ENCODE results near the gene VPS26C.

The VPS26C gene

DNA sequence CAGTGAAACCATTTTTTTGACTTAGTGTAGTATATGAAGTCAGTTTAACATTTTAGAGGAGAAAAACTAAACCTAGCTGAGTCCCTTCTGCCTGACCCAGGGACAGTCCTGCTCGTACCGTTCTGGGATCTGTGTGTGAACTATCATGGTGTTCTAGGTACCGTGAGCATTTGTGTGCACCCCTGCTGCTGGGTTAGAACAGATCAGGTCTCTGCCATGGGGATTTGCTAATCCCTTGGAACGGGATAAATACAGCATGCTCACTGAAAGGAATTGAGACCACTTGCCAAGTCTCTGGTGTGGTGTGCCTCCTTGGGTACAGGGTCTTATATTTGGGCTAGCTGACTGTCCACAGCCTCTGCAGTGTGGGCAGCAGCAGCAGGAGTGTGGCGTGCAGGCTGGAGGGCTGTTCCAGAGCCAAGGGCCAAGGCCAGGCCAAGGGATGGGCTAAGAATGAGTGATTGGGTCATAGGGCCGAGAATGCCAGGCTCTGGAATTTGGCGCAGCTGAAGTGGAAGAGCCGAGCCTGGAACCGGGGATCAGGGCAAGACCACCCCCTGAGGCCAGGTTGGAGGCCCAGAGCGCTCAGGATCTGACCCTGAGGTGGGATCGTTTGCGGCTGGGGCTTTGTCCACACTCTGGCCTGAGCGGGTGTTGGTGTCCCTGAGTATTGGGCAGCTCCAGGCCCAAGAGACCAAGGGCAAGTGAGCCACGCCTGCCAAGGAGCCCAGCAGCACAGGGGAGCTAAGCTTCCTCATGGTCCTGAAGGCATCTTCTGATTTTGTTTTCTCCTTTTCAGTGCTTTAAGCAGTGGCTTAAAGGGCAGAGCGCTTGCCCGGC is 66.3 kb downstream of the VPS26C start:
- no peak for DNase-seq (ENCODE audit: low spot score)

DNA sequence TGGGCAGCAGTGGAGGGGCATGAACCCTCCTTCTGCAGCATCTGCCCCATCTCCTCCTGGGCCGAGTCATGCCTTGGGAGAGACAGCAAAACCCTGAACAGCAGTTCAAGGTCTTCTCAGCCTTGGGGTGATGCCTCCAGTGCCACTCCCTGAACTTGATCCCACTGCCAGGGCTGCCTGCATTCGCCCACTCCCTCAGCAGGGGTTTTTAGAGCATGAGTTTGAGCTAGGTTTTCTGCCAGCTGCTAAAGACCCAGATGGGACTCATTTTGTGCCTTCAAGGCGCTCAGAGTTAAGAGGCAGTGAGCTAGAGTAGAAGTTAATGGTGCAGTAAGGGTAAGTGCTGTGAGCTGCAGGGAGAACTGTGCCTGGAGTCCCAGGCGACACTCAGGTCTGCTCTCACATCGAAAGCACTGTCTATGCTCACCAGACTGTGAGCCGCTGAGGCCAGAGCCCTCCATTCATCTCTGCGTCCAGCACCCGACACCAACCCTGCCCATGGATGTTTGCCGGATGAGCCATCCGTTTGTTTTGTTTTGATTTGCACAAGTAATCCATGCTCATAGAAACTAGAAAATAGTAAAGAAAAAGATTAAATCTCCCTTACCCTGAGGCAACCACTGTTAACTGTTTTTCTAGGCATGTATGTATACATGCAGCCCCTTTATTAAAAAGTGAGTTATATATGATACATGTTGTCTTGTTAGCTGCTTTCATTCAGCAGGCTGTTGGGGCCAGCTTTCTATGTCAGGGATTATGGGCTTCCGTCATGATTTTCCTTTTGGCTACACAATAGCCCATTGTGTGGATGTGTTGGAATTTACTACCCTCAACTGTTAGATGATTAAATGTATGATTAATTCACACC is 67.8 kb downstream of the VPS26C start:
- DNase-seq (ENCODE audit: low spot score), result no peak

DNA sequence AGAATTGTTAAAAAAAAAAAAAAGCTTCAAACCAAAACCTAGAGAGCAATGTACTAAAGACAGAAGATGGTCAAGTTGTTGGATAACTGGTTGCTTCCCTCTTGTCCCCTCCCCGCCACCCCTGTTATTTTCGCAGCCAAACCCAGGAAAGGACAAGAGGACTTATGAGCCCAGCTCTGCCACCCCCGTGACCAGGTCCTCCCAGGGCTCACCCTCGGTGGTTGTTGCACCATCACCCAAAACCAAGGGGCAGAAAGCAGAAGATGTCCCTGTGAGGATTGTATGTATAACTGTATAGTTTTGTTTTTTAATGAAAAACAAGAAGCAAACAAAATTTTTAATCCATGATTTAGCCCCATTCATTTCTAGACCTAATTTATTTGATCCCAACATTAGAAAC is 69.4 kb downstream of the VPS26C start:
- DNase-seq (ENCODE audit: low spot score), result no peak

DNA sequence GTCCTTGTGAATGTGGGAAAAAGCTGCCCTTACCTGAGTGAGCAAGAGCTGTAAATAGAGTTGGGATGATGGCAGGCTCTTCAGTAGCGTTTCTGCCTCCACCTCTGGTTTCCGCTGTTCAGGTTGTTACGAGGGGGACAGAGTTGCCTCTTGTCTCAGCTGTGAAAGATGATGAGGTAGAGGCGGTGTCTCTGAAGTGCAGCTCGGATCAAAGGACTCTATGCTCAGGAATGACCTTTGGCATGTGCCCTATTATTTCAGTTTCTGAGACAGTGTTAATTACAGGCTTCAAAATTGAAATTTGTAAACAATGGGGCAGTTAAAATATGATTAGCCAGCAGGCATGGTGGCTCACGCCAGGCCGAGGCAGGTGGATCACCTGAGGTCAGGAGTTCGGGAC is 70.3 kb downstream of the VPS26C start:
- DNase-seq (ENCODE audit: low spot score), result no peak

DNA sequence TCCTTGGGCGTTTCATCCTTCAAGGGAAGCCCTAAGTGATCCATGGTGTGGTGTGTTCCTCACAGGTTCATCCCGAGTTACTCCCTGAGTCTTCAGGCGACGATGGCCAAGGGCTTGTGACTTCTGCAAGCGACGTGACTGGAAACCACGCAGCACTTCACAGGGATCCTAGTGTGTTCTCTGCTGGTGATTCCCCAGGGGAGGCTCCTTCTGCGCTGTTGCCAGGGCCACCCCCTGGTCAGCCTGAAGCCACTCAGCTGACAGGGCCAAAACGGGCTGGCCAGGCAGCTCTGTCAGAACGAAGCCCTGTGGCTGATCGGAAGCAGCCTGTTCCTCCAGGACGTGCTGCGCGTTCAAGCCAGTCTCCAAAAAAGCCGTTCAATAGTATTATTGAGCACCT is 71.5 kb downstream of the VPS26C start:
- DNase-seq (ENCODE audit: low spot score), result no peak

DNA sequence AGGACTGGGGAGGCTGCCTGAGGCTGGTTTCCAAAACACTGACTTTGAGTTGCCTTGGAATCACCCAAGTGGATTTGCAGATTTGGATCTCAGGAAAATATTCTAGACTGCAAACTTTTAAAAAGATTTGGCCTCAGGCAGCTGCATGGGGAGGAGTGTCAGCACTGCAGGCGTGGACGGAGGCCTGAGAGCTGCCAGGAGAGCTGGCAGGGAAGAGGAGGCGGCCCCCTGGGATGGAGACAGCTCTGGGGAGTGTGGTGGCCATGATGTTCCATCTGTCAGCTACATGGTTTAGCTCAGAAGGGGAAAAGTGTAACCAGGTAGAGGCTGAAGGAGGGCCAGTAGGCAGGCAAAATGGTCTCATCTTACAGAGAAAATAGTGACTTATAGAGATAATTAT is 72.1 kb downstream of the VPS26C start:
- DNase-seq (ENCODE audit: low spot score), result no peak

DNA sequence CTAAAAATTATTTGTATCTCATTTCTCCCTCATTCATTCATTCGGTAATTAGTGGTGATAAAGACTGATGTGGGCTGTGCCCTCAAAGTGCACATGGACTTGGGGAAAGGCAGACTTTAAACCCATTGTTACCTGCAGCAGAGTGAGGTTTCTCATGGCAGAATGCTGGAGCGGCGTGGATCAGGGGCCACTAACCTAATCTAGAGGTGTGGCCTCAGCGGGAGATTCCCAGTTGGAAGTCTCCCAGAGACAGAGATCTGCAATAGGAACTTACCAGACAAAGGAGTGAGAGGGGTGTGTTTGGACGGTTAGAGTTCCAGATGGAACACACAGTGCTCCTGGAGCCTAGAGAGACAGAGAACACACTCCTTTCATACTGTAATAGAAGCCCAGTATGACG is 73.5 kb downstream of the VPS26C start:
- no peak for DNase-seq (ENCODE audit: low spot score)

DNA sequence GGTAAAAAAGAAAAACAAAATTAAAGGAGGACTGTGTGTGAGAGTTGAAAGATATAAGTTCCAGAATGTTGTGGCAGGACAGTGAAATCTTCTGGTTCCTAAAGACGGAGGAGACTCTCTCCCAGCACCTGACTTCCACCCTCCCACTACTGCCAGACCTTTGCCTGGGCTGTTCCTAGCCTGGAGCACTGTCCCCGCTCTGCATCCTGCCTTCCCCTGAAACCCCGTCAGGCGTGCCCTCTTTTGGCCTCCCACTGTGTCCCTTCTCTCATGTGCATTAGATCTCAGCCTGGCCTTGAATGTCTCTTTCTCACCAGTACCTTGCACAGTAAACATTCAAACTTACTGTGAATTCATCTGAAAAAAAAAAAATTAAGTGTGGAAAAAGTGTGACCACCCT is 74.1 kb downstream of the VPS26C start:
- DNase-seq (ENCODE audit: low spot score), result no peak

DNA sequence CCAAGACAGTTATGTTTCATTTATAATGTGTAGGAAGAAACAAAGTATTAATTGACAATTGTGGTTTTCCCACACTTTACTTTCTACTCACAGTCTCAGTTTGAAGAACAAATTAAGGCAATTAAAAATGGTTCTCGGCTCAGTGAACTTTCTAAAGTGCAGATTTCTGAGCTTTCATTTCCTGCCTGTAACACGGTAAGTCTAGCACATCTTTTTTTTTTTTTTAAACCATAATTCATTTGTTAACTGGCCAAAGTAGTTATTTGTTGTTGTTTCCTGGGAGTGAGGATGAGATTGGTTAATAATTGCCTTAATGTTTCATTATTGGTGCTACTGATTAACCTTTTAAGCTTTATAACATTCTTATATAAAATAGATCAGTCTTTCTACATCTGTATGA is 75.1 kb downstream of the VPS26C start:
- no peak for DNase-seq (ENCODE audit: low spot score)

DNA sequence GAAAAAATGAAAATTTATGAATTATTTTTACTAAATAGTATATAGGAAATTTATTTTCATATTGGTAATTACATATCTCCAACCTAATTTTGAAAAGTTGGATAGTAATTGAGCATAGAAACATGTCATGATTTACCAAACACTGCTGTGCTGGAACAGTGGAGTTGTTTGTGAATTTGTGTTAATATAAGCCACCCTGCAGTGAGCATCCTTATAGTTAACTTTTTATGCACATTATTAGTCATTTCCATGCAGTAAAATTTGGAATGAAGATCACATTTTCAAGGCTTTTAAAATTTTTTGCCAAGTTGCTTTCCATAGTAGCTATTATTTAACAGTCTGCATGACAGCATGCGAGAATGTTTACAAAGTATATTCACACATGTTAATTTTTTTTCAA is 78.3 kb downstream of the VPS26C start:
- no peak for DNase-seq (ENCODE audit: low spot score)

DNA sequence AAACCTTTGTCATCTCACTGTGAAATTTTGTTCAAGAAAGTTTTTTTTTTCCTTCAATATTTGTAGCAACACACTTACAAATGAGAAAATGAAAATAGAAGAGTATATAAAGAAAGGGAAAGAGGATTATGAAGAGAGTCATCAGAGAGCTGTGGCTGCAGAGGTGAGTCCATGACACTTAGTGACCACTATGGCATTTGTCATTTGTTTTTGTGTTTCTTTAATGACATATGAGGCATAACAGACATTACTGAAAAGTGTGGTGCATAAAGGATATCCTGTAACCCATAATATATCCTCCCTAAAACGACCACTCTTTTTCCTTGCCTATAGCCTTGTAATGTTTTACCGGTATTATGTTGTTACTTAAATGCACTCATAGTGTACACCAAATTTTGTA is 80.2 kb downstream of the VPS26C start:
- no peak for DNase-seq (ENCODE audit: low spot score)

DNA sequence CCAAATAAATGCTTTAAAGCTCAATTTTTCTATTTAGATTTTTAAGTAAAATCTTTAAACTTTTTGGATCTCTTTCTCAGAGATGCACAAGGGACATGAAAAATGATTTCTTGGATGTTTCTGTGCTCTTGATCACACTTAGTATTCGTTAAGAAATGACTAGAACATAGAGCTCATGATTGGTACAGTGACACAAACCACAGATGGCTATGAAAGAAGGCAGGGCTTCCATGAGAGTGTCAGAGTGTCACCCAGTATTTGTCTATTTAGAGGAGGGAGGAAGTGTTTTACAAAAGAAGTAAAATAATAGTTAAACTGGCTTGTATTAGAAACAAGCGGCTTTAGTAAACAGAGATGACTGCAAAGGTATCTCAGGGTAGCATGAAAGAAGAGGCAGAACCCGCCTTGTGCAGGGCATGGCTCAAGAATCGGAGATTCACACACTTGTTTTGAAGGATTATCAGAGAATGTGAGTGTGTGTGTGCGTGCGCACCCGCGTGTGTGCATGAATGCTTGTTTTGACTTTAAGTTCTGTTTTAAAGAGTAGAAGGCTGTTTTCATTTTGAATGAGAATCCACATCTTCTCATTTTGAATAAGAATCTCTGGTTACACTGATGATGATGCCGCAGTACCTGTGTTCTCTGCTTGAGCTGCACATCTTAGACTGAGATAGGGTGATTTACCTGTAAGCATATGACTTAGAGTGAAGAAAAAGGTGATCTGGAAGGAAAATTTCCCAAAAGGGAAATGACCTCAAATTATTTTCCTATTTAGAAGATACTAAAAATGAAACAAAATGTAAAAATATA is 82.1 kb downstream of the VPS26C start:
- no peak for DNase-seq (ENCODE audit: low spot score)

DNA sequence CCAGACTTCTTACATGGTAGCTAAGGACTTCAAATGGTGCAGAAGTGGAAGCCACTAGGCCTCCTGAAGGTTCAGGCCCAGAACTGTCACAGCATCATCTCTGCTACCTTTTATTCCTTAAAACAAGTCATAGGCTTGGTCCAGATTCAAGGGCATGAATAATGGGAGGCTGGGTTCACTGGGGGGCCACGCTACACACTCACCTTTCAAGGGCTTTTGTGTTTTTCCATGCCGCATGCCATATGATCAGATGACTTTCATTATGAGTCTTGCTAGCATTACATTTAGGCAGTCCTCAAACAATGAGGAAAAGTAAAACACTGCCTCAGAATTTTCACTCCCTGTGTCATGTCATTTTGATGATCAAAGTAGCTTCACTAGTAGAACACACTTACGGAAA is 83.4 kb downstream of the VPS26C start:
- DNase-seq (ENCODE audit: low spot score), result no peak

DNA sequence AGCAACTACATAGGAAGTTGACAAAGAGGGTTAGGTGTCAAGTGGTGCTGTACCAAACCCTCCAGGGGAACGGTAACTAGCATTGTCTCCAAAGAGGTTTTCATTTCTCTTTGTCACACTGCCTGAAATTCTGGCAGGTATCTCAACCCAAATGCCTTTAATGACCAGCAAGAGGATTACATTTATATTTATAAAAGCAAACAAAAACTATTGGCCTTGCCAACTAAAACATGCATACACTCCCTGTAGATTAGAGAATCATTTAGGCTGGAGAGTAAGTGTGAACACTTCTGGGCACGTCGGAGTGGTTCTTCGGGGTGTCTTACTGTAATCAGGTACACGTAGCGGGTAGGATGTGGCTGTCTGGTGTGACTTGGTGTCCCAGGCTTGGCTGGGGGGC is 84.9 kb downstream of the VPS26C start:
- no peak for DNase-seq (ENCODE audit: low spot score)

DNA sequence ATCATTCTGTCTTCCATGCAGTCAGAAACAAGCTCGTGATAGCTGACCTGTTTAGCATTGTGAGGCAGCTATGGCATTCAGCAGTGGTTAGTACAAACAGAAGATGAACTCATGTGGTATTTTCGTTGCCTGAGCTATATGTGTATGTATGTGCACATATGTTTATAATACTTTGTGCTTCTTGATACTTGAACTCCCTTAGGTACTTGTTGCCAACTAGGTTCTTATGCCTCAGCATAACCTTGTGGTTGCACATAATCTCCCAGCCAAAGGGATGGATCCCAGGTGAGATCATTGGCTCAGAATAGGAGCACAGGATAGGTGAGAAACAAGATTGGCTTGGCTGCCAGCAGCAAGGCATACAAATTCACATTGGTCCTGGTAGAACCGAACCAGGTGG is 86.1 kb downstream of the VPS26C start:
- DNase-seq (ENCODE audit: low spot score), result no peak

DNA sequence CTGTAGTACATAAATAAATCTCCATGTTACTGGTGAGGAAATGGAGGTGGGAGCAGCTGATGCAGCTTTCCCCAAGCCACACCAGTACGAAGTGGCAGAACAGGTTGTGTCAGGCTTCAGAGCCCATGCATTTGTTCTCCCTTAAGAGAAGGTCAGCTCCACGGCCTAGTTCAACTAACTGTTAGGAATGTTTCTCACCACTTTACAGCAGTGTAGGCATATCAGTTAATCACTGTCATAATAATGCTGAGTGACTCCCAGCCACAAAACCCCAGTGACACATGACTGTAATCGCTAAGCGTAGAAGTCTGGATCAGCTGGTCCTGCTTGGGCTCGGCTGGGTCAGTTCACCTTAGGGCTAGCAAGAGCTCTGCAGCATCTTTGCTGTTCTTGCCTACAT is 90.4 kb downstream of the VPS26C start:
- no peak for DNase-seq (ENCODE audit: low spot score)
